Measurements from ENCODE around the gene RPS17.
"Not testable (repeated sequence)": the region's sequence is repeated elsewhere in the genome, so short reads cannot be mapped to it uniquely, and the experiment has no call there.

DNA sequence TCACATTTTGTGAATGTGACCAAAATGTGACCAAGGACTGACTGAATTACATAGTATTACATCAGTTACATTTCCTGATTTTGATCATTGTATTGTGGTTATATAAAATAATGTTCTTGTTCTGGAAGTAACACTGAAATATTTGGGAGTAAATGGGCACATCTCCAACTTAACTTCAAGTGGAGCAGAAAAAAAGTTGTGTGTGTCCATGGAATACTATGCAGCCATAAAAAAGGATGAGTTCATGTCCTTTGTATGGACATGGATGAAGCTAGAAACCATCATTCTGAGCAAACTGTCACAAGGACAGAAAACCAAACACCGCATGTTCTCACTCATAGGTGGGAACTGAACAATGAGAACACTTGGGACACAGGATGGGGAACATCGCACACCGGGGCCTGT is 5.8 kb downstream of the RPS17 start:
- TF ChIP-seq, protein P1, sequence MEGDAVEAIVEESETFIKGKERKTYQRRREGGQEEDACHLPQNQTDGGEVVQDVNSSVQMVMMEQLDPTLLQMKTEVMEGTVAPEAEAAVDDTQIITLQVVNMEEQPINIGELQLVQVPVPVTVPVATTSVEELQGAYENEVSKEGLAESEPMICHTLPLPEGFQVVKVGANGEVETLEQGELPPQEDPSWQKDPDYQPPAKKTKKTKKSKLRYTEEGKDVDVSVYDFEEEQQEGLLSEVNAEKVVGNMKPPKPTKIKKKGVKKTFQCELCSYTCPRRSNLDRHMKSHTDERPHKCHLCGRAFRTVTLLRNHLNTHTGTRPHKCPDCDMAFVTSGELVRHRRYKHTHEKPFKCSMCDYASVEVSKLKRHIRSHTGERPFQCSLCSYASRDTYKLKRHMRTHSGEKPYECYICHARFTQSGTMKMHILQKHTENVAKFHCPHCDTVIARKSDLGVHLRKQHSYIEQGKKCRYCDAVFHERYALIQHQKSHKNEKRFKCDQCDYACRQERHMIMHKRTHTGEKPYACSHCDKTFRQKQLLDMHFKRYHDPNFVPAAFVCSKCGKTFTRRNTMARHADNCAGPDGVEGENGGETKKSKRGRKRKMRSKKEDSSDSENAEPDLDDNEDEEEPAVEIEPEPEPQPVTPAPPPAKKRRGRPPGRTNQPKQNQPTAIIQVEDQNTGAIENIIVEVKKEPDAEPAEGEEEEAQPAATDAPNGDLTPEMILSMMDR (optimal IDR thresholded peaks at IDR 0.05 in 1 of 3, IDR thresholded peaks at IDR 0.05 in 1 of 3, conservative IDR thresholded peaks at IDR 0.05 in 1 of 3; ENCODE audit: extremely low read depth in 1 of 3, insufficient read depth in 2 of 3, low read length in 3 of 3), result not testable (repeated sequence)
- TF ChIP-seq EZH2 (IDR thresholded peaks at IDR 0.05; ENCODE audit: low read length), result not testable (repeated sequence)
